ENCODE data around the gene C1QL1.

Gene C1QL1

DNA sequence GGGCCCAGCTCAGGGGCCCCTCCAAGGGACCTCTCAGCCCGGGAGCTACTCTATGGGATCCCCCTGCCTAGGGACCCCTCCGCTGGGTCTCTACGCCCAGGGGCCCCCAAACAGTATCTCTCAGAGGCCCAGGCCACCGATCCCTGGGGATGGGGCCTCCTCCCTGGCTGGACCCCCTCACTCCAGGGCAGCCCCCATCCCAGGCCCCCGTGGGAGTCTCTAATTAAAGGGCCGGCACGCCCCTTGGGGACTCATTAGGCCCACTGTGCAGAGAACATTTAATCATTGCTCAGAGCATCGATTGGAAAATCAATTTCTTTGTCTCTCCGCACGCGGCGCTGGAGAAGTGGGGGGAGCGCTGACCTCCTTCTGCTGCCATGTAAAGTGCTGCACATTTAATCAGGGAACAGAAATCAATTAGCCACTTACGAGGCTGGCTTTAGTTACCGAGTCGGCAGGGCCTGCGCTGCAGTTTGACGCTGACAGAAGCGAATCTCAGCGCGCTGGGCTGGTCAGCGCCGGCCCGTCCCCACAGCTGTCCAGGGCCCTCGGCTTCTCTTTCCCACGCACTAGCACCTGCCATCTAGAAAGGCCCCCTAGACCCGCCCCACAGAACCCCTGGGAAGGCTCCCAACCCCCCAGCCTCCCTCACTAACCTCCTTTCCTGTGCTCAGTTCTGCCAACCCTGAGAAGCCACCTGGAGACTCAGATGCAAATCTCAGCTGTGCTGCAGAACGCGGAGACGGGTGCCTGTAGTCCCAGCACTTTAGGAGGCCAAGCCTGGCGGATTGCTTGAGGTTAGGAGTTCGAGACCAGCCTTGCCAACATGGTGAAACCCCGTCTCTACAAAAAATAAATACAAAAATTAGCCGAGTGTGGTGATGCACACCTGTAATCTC, 20.2 kb upstream of the C1QL1 start:
- DNase-seq: no peak

- DNase-seq: no peak
These were observed 15.5 kb upstream of the C1QL1 start for GRCh38 chr17:44983563-44983962.

DNA sequence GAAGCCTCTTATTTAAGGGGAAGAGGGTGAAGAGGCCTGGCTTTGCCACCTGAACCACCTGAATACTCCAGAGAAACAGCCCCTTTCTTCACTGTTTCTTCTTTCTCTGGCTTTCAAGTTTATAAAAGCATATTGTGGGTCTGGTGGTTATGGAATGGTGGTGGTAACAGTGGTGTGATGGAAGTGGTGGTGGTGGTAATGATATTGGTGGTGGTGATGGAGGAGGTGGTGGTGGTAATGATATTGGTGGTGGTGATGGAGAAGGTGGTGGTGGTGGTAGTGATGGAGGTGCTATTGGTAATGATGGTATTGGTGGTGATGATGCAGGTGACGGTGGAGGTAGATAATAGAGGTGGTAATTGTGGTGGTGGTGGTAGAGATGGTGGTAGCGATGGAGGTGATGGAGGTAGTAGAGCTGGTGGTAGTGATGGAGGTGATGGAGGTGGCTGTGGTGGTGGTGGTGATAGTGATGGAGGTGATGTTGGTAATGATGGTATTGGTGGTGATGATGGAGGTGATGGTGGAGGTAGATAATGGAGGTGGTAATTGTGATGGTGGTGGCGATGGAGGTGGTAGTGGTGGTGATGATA, 14.1 kb upstream of the C1QL1 start:
- DNase-seq: no peak

DNA sequence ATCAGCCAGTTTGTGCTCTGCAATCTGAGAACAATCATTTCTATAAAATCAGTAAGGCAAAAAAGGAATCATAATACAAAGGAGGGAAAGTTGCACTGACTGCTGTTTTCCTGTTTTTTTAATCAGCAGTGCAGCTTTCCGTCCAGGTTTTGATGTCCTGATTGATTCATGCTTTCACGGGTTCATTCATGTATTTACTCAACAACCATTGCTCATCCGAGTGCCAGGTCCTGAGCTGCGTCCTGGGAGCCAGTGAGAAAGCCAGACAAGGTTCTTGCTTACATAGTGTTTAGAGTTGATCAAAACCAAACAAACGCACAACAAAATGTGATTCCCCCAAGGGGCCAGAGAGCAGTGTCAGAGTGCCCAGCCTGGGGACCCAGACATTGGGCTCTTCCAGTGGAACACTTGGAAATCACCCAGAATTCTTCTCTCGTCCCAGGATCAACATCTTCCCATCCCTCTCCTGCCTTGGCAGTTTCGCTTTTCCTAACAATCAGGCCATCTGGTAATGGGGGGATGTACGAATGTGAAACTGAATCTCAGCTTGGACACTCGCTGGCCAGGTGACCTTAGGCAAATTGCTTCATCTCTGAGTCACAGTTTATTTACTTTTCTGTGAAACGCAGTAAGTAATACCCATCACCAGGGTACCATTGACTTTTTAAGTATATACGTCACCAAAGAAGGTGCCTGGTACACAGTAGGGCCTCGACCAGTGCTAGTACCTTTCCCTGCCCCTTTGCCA, 13.3 kb upstream of the C1QL1 start:
- DNase-seq: peak; percentile 96

DNA sequence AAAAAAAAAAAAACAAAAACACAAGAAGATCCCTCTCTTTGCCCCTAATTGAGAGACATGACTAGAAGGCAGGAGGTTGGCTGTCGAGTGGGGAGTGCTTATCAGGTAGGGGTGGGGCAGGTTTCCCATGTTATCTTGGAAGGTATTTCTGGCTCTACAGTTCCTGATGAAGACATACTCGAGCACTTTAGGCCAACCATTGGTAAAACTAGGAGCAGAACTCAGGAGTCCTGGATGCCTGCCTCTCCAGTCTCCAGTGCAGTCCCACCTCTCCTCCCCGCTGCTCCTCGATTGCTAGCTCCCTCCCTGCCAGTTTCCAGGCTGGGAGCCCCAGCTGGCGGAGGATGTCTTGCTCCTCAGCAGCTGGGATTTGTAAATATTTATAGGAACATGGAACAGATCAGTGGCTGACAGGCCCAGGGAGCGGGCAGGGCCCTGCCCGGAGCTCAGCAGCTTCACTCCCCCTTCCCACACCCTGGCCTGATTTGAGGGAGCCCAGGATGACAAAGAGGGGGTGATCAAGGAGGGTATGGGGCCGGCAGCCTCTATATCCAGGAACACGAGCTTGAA, 11.4 kb upstream of the C1QL1 start:
- DNase-seq: peak; percentile 55

DNA sequence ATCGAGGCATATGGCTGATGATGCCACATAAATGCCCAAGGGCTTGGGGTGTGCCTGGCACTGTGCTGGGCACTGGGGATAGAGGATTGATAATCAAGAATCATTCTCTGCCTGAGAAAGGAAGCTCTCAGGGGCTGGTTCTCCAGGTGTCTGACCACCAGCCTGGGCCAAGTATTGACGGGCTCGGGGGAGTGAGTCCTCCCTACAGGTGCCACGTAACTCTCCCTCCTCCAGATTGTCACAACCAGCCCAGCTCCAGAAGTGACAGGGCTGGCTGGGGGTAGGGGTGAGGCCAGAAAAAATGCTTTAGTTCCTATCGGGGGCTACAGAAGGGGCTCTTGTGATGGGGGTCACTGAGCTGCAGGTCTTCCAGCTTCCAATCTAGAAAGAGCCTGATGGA, 10.7 kb upstream of the C1QL1 start:
- no peak for DNase-seq

DNA sequence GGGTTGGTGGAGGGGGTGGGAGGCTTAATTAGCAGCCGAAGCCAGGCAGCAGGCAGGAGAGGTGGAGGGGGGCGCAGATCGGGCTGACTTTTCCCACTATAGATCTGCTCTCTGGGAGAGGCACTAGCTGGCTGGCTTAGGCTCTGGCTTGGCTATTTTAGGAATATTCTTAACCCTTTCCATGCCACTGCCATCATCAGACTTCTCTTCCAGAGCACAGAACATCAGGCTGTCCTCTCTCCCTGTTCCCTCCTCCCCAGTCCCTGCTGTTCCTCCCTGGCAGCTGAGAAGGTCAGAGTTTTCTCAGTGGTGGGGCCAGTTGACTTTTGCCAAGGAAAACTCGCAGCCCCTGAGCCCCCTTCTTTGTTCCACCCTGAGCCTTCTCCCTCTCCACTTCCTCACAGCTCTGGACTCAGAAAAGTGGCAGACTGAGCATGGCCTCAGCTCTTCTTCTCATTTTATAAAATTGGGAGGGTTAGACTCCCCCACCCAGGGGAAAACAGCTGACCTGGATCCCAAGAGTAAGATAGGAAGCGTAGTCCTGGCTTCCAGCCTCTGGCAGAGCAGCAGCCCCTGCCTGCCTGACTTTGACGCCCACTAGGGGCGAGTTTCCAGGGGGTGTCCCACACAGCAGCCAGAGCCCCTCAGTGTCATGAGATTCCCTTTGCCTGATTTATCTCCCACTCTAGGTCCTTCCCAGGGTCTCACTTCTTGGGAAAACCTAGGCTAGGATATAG, 9.9 kb upstream of the C1QL1 start:
- no peak for DNase-seq

DNA sequence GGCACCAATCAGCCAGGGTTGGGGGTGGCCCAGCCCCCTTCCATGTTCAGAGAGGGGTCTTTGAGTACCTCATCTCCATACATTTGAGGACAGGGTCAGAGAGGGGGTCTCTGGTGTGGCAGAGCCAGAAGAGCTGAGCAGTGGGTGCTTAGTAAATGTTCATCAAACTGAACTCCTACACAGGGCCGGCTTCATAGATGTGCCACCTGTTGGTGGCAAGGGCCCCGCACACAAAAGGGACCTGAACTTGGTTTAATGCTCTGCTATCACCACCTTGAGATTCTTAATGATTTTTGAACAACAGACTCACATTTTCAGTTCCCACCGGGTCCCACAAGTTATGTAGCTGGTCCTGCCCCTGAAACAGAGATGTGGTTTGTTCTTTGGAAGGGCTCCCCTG, 9.0 kb upstream of the C1QL1 start:
- peak; percentile 25 for DNase-seq

DNA sequence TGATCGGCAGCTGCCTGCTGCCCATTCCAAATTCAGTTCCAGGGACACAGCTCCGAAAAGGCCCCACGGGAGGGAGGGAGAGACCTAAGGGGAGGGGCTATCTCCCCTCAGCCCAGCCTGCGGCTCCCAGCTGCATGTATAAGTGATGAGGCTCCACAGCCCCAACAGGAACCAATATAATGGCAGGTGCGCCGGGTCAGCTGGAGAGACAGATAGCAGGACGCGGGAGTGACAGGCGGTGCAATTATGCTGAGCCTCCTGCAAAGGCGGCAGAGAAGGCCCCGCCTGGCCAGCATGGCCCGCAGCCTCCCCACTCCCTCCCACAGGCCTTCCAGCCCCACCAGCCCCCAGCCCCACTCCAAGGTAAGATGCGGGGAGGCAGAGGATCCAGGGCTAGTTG, 8.1 kb upstream of the C1QL1 start:
- peak; percentile 39 for DNase-seq

- DNase-seq: no peak
These were observed 4.8 kb upstream of the C1QL1 start for GRCh38 chr17:44972953-44973352.

DNA sequence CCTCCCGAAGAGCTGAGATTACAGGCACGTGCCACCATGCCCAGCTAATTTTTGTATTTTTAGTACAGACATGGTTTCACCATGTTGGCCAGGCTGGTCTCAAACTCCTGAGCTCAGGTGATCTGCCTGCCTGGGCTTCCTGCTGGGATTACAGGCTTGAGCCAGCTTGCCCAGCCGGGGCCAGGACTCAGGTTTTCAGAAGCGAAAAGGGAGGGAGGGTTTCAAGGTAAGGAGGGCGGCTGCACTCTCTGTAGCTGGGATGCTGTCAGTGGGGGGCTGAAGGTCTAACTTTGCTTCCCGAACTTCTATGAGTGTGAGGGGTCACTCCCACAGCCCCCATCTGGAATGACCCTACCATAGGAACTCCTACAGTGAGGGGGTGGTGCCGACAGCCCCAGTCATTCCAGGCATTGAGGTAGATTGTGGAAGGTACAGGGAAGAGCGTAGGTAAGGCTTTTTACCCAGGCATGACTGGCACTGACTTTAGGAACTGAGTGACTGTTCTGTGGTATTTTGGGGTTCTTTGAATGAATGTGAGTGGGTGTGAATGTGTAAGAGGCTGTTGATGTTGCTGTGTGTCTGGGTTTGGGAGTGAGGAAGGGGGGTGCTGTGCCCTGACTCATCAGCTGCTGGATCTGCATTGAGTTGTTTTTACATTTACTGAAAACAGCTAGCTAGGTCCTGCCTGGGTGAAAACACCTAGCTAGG, 3.8 kb upstream of the C1QL1 start:
- DNase-seq: no peak

GRCh38 chr17:44970136-44970741, 2.1 kb upstream of the C1QL1 start:
- DNase-seq: no peak

DNA sequence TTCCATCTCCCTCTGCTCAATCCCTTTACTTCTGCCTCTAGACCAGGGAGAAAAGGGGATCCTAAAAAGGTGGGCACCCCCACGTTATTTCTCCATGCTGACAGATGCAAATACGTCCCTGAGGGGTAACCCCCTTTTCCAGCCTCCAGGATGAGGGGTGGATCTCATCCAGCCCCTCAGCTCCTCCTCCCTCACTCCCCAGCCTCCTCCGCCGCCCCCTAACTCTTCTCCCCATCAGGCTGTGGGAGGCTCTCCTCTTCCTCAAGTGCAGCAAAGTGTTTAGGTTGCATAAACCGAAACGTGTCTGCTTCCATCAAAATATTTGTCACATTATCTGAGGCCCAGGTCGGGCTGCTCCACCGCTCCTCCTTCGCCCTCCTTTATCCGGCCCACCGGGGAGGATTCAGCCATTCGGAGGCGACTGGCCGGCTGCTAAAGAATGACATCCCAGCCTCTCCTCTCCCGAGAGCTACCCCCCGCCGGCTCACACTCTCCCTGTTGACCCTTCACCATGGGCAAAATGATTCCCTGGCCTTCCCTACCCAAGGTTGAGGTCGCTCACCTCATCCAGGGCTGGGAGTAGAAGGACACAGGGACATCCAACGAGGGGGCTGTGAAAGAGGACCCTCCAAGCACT, 1.2 kb upstream of the C1QL1 start:
- DNase-seq: peak; percentile 32

DNA sequence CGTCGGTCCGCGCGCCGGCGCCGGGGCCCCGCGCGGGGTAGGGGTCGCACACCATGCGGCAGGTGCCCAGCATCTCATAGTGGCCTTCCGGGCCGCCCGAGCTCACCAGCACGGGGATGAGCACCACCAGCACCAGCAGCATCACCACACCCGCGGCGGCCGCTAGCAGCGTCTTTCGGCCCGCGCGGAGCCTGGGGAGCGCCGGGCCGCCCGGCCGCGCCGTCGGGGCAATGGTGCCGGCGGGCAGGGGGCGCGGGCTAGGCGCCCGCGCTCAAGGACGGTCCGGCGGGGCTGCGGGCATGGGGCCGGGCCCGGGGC, 237 bp downstream of the C1QL1 start:
- DNase-seq: no peak

- peak; percentile 46 for DNase-seq
These were observed 837 bp downstream of the C1QL1 start for GRCh38 chr17:44967026-44967906.

GRCh38 chr17:44966348-44967025, 1.6 kb downstream of the C1QL1 start:
- no peak for DNase-seq

DNA sequence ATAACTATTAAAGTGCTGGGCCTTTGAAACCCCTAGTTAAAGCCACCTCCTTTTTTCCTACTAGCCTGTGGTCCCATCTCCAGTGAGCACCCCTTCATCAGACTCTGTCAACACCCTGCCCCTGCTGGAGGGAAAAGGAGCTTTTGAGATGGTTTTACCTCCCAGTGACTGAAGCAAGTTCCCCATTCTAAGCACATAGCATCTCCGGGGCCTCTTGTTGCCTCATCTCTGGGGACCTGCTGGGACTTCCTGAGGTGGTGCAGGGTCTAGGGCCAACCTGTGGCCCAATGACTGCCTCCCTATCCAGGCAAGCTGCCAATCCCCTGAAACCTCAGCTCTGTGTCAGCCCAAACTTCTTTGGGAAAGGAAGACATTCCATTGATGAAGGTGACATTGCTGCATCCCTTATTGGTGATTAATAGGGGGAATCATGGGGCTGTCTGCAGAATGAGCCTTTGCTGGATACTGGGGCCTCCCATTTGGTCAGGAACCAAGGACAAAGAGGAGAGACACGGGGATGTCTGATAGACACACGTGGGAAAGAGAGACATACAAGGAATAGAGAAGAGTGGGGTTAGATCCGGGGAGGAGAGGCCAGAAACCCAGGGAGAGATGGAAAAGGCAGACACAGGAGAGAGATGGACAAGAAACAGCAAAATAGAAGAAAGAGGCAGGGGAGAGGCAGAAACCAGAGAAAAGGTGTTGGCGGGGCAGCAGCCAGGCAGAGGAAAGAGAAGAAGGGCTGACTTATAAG, 2.4 kb downstream of the C1QL1 start:
- DNase-seq: no peak

DNA sequence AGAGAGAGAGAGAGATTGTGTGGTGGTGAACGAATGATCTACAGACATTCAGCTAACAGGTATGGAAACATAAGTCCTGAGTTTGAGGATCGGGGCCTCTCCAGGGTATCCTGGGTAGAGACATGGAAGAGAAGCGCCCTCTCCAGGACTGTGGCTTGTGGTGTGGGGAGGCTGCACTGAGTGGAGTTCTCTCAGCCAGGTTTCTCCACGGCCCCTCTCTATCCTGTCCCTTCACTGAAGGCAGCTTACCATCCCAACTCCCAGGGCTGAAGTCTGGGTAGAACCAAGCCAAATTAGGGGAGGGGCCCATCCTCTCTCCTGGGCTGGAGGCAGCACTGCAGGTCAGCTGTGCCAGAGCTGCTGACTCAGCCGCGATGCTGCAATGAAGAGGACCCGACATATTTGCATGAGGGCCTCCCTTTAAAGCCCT, 6.2 kb downstream of the C1QL1 start:
- DNase-seq: peak; percentile 57

GRCh38 chr17:44960691-44961090, 7.4 kb downstream of the C1QL1 start:
- peak; percentile 61 for DNase-seq
